Uterus (tissue), 2 donors: Measurements from ENCODE around the gene ADD3.

ENCODE experiments used
- POLR2A ChIP-seq, 2 donors: fragments of 450-650 bp; IDR thresholded peaks; one replicate each; pipeline ENCODE4 v1.6.1; 2016; ENCODE audit warnings: antibody characterized with exemption in 2 of 2, mild to moderate bottlenecking in 1 of 2, moderate library complexity in 1 of 2
- TF ChIP-seq, protein P1 (sequence below), 4 experiments: fragments of 200-600 bp in 2 of 4; fragments of 450-650 bp in 2 of 4; sonication (generic) in 2 of 4; IDR thresholded peaks; one replicate each; pipeline ENCODE4 v1.5.1; 2016 to 2019; ENCODE audit warnings: antibody characterized with exemption in 4 of 4, mild to moderate bottlenecking in 2 of 4, moderate library complexity in 1 of 4

DNA sequence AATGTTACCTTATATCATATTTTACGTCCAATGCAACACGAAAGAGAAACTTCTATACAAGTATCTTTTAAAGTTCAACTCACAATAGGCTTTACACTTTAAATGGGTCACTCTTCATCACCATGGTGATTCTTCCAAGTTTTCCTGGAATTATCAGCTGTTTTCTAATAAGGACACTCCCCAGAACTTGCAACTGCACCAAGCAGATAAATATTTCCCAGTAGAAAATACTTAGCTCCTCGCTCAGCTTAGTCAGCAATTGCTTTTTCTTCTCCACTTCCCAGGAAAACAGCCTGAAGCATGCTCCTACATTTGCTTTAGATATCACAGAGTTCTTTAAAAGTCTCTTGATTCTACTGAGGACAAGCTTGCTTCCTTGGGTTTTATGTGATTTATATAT lies 25.7 kb upstream of the ADD3 start:
- TF ChIP-seq POLR2A (IDR thresholded peaks at IDR 0.05): no peak
- TF ChIP-seq, protein P1, sequence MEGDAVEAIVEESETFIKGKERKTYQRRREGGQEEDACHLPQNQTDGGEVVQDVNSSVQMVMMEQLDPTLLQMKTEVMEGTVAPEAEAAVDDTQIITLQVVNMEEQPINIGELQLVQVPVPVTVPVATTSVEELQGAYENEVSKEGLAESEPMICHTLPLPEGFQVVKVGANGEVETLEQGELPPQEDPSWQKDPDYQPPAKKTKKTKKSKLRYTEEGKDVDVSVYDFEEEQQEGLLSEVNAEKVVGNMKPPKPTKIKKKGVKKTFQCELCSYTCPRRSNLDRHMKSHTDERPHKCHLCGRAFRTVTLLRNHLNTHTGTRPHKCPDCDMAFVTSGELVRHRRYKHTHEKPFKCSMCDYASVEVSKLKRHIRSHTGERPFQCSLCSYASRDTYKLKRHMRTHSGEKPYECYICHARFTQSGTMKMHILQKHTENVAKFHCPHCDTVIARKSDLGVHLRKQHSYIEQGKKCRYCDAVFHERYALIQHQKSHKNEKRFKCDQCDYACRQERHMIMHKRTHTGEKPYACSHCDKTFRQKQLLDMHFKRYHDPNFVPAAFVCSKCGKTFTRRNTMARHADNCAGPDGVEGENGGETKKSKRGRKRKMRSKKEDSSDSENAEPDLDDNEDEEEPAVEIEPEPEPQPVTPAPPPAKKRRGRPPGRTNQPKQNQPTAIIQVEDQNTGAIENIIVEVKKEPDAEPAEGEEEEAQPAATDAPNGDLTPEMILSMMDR (IDR thresholded peaks at IDR 0.05): no peak
